Stimulated activated CD4-positive, alpha-beta T cell treated with anti-CD3 and anti-CD28 coated beads, Interleukin-1b, Interleukin-23, amount 100 ng/mL, for 4 hours (primary cell): Measurements from ENCODE around the gene AOX1.
"Not testable (repeated sequence)": the region's sequence is repeated elsewhere in the genome, so short reads cannot be mapped to it uniquely, and the experiment has no call there.

Experiments
- DNase-seq, 2 donors: peaks; one replicate each; pipeline ENCODE4 v3.0.0-alpha.2; 2020; ENCODE audit warnings: low read depth in 2 of 2

Gene AOX1

GRCh38 chr2:200627110-200627770 is 41.4 kb downstream of the AOX1 start:
- DNase-seq: no peak

DNA sequence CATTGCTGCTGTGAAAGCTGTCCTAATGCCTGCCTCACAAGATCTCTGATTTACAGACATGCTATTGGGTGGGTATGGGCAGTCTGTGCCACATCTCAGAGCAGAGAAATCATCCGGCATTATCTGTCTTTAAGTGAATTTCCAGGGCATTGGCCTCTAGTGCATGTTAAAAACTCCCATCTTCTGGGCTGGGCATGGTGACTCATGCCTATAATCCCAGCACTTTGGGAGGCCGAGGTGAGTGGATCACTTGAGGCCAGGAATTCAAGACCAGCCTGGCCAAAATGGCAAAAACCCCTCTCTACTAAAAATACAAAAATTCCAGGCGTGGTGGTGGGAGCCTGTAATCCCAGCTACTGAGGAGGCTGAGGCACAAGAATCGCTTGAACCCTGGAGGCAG is 42.6 kb downstream of the AOX1 start:
- not testable (repeated sequence) for DNase-seq

DNA sequence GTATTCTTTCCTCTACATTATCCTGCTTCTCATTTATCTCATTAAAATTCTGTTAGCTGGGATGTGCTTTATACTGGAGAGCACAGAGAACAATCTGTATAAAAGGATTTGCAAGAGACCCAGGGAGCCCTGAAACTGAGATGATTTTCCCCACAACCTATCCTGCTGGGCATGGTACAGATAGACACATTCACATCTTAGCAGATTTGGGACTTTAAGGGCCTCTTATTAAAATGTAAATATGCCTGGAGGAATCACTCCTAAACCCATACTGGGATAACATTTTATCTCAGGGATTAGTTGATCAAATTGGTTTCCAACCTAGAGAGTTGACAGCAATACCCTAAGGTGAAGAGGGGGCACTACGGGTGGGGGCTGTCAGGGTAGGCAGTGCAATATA is 45.5 kb downstream of the AOX1 start:
- no peak for DNase-seq

GRCh38 chr2:200634231-200634964 is 48.6 kb downstream of the AOX1 start:
- DNase-seq: no peak

DNA sequence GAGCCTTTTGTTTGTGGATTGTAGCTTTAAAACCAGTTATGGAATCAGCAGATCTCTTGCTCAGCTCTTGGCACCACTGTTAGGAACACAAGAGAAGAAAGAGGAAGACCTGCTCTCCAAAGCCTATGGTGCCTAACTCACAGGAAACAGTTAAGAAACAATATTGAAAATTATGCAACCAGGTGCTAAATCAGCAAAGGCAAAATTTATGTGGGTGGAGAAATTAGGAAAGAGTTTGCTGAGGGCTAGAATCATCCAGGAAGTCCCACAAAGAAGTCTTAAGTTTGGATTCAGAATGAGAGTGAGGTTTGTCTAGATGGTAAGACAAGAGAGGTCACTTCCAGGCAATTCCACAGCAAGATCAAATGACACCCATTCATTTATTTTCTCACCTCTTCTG is 49.4 kb downstream of the AOX1 start:
- DNase-seq: no peak

- no peak for DNase-seq
Measured at GRCh38 chr2:200637901-200638300, 52.1 kb downstream of the AOX1 start.

- DNase-seq: no peak
Measured at GRCh38 chr2:200640176-200640575, 54.4 kb downstream of the AOX1 start.

DNA sequence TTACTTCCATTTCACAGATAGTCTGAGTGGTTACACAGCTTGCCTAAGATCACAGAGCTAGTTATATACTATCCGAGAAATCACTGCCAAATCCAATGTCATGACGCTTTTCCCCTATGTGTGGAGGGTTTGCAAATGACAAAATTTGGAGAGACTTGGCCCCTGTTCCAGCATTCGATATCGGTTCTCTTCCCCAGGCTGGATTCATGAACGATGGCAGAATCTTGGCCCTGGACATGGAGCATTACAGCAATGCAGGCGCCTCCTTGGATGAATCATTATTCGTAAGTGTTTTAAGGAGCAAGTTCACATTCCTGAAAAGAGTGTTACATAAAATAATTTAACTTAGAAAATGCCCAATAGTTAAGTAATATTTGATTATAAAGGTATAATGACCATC is 55.1 kb downstream of the AOX1 start:
- DNase-seq: no peak

GRCh38 chr2:200648518-200649281 is 62.9 kb downstream of the AOX1 start:
- not testable (repeated sequence) for DNase-seq

DNA sequence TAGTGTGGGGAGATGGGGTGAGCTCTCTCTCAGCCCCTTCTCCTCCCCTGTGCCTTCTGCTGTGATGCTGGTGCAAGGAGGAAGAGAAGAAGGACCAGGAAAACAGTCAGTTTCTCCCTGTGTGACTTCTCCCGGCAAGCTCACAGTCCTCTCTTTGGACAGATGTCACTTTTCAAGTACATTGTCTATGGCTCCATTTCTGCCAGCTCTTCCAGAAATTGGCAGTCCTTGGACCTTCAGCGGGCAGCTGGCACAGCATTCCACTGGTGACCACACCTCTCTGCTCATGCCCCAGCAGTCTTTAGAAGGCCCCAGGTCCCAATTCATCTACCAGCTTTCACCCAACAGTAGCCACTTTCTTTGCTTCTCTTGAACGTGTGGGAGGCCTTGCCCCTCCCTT is 63.9 kb downstream of the AOX1 start:
- no peak for DNase-seq

DNA sequence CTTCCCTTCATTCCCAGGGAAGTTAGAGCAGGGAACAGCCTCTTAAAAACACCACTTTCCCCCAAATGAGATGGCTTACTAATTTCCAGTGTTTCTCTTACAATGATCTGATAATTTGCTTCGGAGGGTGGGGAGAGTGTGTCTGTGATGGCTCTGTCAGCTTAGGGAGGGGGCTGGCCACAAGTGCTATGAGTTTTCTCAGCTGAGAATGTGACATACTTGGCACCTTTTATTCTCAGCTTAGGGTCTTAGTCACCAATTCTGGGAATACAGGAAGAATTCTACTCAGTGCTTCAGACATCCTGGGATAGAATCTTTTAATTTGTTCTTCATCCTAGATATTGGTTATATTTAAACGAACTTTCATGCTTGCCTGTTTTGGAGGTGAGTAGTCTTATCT is 64.4 kb downstream of the AOX1 start:
- DNase-seq: no peak

DNA sequence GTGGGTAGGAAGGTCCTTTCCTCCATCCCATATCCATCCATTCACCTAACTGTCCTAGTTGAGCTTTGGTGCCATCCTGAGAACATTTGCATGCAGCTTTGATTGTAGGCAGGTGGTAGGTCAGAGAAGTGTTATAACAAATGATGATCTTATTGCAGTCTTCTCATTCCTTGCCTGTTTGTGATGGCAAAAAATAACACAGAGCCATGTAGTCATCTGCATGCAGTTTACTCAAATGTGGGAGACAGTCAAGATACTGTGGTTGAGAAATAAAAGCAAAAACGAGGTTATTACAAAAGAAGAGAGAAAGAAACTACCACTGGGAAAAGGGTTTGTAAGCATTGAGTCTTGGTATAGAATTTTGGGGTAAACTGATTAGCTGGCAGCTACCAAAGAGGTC is 66.3 kb downstream of the AOX1 start:
- DNase-seq: no peak

GRCh38 chr2:200653021-200653420 is 67.2 kb downstream of the AOX1 start:
- DNase-seq: no peak

DNA sequence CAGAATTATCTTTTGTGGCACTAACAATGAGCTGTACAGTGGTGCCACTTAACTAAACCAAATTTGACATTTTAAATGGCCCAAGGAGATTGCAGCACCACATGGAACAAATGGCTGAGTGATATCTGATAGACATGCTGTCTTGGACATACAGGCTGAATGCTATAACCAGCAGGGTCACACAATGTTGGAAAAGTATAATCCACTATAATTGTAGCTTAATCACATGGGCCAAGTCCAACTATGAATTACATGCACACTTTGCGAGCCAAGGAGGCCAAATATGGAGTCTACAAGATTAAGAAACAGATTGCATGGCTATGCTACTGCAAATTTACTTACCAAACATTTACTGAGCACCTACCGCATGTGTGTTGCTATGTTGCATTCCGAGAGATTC is 69.0 kb downstream of the AOX1 start:
- DNase-seq: no peak

DNA sequence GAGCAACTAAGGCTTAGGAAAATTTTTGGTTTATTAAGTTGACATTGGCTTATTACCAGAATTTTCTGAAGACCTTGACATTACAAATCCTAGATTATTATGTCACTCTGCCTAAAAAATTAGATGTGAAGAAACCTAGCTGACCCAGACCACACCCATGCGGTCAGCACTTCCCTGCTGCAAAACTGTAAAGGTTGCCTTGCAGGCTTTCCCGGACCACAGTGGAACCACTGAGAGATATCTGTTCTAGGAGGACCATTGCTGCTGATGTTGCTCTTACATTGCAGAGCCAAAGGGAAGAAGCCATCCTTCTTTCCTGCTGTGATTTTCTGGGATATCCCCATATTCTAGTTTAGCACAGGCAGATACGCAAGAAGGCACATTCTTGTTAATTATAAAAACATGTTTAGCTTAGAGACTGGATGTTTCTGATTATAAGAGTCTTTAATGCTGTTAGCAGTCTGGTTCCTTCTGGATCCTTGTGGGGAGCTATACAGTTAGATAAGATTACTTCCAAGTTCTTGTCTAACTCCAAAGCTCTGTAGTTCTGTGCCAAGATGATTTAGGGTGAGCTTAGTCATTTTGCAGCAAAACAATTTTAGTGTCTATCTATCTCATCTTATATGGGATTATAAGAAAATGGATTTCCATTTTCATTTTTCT is 70.2 kb downstream of the AOX1 start:
- DNase-seq: no peak

DNA sequence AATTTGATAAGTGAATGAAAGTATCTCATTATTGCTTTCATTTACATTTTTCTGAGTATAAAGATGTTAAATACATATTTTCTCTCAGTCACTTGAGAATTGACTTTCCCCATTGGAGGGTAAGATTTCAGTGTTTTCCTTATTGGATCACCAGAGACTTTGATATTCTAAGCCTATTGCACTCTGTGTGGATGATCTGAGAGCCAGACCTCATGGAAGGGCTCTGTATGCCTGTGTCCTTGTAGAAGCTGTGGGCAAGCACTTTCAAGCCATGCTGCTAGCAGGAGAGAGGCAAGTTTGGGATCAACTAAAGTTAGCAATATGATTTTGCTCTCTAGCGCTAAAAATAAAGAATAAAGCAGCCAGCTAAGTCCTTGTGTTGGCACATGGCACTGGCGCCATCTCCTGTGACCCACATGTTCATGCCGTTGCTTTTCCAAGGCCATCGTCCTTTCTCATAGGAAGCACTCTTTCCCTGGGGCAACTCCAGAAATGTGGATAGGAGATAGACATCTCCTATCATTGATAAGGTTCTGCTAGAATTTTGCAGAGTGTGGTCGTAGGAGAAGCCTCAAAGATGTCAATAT is 72.6 kb downstream of the AOX1 start:
- DNase-seq: no peak

DNA sequence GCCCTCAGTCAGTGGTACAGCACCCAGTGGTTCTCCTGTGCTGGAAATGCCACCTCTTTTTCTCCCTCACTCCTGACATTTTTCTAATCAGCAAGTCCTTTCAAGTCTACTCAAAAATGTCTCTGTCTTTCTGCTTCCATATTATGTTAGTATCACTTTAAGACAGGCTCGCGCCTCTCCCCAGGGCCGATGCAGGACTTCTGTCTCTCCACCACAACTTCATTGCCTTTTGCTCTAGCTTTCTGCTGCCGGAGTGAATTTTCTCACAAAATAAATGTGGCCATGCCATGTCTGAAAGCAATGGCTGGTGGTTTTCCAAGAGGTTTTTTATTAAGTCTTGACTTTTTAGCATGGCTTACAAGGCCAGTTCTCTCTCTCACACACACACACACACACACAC is 73.6 kb downstream of the AOX1 start:
- DNase-seq: no peak

GRCh38 chr2:200661477-200661876 is 75.7 kb downstream of the AOX1 start:
- no peak for DNase-seq

DNA sequence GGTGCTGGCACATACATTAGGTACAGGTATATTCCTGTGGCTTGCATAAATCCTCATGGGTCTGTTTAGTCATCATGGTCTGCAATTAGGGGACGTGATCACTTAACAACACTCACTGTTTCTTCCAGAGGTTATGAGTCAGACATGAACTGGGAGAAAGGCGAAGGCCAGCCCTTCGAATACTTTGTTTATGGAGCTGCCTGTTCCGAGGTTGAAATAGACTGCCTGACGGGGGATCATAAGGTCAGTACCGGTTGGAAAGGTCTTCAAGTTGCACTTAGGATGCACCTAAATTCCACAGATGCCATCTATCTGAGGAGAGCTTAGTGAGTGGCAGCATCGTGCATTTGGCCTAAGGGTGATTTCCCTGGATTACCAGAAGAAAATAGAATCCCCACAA is 76.9 kb downstream of the AOX1 start:
- no peak for DNase-seq

GRCh38 chr2:200664770-200665494 is 79.1 kb downstream of the AOX1 start:
- no peak for DNase-seq
